Measurements from ENCODE around the gene SHROOM2.

Gene SHROOM2

DNA sequence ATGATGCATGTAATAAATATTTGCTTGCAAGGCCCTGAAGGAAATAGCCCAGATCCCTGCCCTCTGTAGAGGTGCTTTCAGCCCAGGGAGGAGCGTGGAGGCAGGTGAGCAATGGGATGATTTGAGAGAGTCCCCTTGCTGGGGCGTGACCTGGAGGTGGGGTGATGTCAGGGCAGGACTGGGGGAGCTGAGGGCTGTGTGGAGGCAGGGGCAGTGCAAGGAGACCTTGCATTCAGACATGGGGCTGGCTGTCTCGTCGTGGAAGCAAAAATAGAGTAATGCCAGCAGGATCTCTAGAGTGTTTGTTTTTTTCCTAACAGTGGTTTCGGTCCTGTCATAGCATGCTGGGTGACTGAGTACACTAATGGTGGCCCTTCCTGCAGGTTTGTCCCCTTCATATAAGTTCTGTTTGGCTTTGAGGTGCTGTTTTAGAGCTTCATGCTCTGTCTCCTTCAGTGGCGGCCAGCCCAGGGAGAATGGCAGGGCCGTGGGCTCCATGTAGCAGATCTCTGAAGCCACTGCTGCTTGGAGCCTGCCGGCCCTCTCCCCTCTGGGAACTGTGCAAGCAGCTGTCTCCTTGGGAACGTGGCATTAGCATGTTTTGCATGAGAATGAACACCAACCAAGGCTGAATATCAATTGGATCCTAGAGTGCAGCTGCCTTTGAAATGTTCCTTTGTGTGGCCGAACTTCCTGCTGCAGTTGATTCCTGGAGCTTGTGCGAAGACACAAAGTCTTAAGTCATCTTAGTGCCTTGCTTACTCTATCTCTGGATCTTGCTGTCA lies 141.7 kb downstream of the SHROOM2 start:
- DNase-seq (ENCODE audit: extremely low spot score, insufficient read length, low read depth) = no peak
- FAIRE-seq = no peak

DNA sequence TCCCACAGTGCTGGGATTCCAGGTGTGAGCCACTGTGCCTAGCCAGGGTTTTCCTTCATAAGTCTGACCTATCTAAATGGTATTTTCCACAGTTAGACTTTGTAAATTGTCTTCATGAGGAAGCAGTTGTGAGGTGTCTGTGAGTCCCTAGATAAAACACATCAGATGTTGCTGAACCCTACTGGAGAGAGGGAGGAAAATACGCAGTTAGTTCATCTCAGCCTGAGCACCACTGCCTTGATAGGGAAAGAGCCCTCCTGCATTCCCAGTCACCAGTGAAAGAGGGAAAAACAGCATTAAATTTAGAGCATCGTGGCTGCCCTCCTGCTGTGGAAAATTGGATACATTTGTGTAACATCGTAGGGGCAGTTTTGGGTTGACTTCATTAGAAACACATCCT lies 149.2 kb downstream of the SHROOM2 start:
- FAIRE-seq (no peak), DNase-seq (ENCODE audit: extremely low spot score, insufficient read length, low read depth) (no peak)

DNA sequence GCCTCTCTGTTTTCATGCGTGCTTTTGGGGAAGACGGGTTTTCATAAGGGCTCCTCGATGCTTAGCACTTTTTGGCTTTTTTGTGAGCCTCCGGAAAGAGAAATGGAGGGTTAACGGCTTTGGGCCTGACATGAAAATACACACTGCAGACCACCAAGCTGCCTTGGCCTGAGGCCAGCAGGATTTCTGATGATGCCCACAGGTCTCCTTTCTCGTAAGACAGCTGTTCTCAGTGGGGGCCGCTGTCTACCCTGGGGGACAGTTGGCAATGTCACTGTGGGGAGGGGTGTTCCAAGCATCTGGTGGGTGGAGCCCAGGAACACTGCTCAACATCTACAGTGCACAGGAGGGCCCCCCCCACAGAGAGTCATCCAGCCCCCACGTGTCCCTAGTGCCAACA lies 151.5 kb downstream of the SHROOM2 start:
- no peak for FAIRE-seq
- no peak for DNase-seq (ENCODE audit: extremely low spot score, insufficient read length, low read depth)

DNA sequence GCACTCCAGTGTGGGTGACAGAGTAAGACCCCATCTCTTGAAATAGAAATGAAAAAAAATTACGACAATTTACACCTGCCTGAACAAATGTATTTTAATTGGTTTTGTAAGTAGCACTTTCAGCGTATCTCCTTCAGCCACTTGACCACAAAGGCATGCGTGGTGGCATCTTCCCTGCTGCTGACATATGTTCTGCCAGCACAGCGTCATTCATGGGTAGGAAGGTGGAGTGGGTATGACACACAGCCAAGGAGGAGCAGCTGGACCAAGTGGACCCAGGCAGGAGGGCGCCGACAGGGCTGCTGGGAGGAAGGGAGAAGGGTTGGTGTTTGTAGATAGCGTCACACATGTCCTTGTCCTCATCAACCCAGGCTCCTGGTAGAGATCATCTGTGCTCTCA lies 152.3 kb downstream of the SHROOM2 start:
- DNase-seq (ENCODE audit: extremely low spot score, insufficient read length, low read depth) (no peak), FAIRE-seq (no peak)

DNA sequence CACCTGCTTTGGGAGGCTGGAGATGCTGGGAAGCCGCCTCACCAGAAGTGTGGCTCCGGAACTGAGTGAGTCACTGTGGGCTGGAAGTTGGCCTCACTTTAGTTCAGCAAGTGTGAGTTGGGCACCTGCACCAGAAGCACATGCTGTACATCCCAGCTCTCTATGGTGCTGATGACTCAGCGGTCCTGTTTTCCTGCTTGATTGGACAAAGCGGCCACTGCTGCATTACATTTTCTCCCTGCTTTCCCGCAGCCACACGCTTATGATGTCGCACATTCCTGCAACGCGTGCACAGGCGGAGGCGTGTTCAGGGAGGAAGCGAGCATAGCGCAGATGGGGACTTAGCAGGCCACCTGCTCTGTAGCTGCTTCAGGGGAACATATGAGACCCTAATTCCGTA lies 154.2 kb downstream of the SHROOM2 start:
- FAIRE-seq = no peak
- DNase-seq (ENCODE audit: extremely low spot score, insufficient read length, low read depth) = no peak

DNA sequence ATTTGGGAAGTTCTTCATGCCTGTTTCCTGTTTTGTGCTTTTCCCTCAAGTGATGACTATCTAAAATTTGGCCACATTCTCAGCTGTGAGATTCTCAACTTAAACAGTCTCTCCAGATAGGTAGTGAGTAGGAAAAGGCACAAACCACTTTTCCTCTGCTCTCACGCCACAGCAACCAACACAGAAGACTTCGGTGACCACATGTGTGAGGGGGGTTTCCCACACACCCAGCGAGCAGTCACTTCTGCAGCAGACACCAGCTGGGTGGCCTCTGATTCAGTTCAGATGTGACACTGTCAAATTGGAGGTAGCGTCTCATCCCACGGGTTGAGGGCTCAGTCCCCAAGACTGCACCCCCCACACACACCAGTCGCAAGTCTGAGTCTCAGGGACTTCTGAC lies 155.9 kb downstream of the SHROOM2 start:
- peak; percentile 92 for FAIRE-seq

DNA sequence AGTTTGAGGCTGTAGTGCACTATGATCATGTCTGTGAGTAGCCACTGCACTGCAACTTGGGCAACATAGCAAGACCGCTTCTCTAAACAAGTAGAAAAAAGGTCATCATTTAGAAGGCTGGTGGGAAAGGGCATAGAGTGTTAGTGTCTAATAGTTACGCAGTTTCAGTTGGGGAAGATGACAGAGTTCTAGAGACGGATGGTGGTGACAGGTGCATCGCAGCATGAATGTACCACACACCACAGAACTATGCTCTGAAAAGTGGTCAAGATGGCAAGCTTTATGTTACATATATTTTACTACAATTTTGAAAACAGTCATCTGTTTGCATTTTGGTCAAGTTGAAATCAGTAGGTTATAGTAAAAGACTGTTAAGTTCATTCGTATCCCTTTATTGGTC lies 157.2 kb downstream of the SHROOM2 start:
- no peak for DNase-seq (ENCODE audit: extremely low spot score, insufficient read length, low read depth)
- no peak for FAIRE-seq

More for the DNA sequence above, 155.9 kb downstream of the SHROOM2 start:
- peak; percentile 1 for DNase-seq (ENCODE audit: extremely low spot score, insufficient read length, low read depth)

DNA sequence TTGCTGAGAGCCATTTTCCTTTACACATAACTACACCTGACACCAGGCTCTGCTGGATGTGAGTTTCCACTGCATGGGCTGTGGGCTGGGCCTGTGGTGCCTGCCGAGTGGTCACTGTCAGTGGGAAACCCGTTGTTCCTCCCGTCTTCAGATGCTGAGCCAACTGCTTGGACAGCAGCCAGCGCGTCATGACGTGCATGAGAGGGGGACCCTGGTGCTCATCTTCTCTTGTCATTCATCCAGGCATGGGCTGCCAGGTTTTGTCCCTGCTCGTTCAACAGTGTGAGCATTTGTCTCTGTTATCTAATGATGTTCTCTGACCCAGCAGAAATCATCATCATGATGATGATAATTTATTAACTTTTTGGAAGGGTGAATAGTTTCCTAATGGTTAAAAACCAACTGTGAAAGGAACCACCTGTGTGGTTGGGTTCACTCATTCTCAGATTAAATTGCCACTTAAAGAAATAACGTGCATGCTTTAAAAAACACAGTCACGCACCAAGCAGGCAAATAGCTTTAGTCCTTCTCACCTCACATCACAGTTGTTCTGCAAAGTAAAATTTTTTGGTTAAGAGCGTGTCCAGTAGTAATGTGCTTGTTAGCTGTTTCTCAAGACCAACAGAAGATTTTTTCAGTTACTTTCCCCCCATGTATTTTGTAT lies 161.0 kb downstream of the SHROOM2 start:
- FAIRE-seq = no peak
- DNase-seq (ENCODE audit: extremely low spot score, insufficient read length, low read depth) = no peak

DNA sequence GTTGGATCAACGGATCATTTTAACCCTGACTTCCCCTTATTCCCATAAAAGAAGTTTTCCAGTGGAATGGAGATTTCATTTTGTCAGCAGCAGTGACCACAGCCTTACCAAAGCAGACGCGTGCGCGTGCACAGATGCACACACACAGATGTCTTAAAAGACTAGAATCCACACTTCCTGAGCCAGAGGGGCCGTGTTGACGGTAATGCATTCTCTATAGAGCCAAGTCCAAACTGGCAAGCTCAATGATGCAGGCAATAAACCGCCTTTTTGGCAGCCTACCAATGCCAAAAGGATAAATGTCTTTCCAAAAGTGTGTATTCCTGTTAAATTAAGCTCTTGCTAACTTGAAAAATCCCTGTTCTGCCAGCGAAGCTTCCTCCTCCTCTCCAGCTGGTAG lies 162.2 kb downstream of the SHROOM2 start:
- DNase-seq (ENCODE audit: extremely low spot score, insufficient read length, low read depth) = no peak
- FAIRE-seq = no peak

DNA sequence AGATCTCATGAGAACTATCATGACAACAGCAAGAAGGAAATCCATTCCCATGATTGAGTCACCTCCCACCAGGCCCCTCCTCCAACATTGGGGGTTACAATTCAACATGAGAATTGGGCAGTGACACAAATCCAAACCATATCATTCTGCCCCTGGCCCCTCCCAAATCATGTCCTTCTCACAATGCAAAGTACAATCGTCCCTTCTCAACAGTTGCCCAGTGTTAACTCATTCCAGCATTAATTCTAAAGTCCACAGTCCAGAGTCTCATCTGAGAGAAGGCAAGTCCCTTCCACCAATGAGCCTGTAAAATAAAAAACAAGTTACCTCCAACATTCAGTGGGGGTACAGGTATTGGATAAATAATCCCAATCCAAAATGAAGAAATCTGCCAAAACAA lies 166.1 kb downstream of the SHROOM2 start:
- no peak for DNase-seq (ENCODE audit: extremely low spot score, insufficient read length, low read depth)
- no peak for FAIRE-seq

DNA sequence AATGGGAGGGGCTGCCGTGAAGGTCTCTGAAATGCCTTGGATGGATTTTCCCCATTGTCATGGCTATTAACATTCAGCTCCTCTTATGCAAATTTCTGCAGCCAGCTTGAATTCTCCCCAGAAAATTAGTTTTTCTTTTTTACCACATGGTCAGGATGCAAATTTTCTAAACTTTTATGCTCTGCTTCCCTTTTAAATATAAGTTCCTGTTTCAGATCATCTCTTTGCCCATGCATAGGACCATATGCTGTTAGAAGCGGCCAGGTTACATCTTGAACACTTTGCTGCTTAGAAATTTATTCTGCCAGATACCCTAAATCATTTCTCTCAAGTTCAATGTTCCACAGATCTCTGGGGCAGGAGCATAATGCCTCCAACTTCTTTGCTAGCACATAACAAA lies 167.2 kb downstream of the SHROOM2 start:
- DNase-seq (ENCODE audit: extremely low spot score, insufficient read length, low read depth) (no peak), FAIRE-seq (no peak)

DNA sequence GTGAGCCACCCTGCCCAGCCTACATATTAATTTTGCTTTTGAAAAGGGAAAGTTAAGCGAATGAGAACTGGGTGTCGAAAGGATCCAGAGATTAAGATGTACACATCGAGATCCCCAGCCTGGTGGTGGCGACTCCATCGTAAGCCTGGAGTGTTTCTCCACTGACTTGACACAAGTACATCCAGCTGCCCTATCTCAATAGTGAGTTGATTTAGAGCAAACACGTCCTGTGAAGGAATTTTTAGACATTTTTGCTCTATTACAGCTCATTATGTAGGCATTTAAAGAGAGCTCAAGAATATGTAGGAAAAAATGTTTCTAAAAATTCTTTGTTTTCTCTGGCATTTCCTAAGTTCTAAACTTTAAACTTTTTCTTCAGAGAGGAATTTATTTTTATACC lies 169.3 kb downstream of the SHROOM2 start:
- no peak for FAIRE-seq
- DNase-seq (ENCODE audit: extremely low spot score, insufficient read length, low read depth) = no peak

DNA sequence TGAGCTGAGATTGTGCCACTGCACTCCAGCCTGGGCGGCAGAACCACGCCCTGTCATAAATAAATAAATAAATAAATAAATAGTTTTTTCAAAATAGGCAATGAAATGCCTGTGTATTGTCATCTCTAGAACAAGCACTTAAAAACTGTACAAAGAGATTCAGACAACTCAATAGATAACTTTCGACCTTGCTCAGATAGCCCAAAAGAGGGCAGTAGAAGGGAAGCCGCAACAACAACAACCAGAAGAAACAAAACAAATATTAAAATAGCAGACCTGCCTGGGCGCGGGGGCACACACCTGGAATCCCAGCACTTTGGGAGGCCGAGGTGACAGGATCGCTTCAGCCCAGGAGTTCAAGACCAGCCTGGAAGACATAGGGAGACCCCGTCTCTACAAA lies 171.5 kb downstream of the SHROOM2 start:
- DNase-seq (ENCODE audit: extremely low spot score, insufficient read length, low read depth) = no peak
- no peak for FAIRE-seq

DNA sequence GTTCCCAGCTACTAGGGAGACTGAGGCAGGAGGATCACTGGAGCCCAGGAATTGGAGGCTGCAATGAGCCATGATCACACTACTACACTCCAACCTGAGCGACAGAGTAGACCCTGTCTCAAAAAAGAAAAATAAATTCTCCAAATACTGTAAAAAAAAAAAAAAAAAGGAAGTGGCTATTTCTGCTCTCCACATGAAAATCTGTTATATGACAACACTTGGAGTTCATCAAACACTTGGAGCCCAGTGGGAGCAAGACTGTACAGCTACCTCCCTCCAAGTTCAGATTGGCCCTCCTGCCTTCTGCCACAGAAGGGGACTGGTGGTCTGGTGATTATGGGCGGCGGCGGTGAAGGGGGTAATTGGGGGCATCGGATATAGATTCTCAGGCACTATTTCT lies 172.0 kb downstream of the SHROOM2 start:
- no peak for DNase-seq (ENCODE audit: extremely low spot score, insufficient read length, low read depth)
- FAIRE-seq = no peak

DNA sequence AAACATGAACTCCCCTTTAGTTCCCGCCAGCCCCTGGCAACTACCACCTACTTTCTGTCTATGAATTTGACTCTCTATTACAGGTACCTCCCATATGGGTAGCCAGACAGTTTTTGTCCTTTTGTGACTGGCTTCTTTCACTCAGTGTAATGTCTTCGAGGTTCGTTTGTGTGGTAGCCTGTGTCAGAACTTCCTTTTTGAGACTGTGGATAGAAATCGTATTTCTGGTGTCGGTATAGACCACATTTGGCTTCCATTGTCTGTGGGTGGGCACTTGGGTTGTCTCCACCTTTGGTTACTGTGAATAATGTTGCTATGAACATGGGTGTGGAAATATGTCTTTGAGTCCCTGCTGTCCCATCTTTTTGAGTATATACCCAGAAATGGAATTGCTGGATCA lies 175.5 kb downstream of the SHROOM2 start:
- FAIRE-seq = no peak
- DNase-seq (ENCODE audit: extremely low spot score, insufficient read length, low read depth) = no peak

DNA sequence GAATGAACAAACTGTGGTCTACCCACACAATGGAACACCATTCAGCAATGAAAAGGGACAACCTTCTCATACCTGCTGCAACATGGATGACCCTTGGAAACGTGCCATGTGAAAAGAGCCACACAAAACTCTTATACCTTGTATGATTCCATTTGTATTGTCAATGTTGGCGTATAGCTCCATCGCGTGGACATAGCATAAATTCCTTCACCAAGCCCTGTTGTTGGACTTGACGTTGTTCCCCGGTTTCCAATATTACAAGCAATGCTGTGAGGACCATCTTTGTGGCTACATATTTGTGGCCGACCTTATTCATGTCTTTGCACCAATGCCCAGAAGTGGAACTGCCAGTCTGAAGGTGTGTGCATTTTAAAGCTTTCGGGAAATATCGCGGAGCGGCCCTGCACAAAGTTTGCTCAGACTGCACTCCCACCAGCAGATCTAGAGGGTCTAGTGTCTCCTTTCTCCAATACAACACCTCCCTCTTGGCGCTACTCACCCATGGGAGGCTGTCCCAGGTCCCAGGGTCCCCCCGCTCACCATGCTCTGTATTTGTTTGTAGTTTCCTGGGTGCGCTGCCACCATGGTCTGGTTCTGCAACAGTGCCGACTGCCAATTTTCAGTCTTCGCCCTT lies 180.7 kb downstream of the SHROOM2 start, which contains the start of gene CLDN34:
Gene CLDN34, plus strand, starts transcription at position 584 of the 634 bp plus-strand sequence. Its CDS starts 0 bp downstream, at position 584.
- DNase-seq (ENCODE audit: extremely low spot score, insufficient read length, low read depth) (no peak), FAIRE-seq (no peak)

DNA sequence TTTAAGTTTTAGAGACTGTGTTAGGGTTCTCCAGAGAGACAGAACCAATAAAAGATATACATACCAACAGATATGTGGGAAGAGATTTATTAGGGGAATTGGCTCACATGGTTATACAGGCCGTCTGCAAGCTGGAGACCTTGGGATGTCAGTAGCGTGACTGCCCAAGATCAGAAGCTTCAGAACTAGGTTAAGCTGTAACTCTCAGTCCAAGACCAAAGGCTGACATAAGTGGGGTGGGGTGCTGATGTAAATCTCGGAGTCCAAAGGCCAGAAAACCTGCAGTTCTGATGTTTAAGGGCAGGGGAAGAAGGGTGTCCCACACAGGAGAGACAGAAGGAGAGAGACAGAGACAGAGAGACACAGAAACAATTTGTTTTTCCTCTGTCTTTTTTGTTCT lies 191.4 kb downstream of the SHROOM2 start:
- DNase-seq (ENCODE audit: extremely low spot score, insufficient read length, low read depth) (no peak), FAIRE-seq (no peak)

DNA sequence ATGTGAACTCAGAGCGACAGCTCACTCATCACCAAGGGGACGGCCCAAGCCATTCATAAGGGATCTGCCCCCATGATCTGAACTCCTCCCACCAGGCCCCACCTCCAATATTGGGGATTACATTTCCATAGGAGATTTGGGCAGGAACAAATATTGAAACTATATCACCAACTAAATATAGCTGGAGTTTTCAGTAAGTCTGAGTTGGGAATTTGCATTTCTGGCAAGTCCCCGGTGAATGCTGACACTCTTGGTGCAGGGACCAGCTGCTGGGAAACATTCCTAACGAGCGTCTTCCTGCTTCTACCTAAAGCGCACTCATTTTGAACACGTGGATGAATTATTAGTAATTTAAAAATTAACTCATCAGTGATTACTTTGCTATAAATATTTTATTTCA lies 194.2 kb downstream of the SHROOM2 start:
- FAIRE-seq (no peak), DNase-seq (ENCODE audit: extremely low spot score, insufficient read length, low read depth) (no peak)

DNA sequence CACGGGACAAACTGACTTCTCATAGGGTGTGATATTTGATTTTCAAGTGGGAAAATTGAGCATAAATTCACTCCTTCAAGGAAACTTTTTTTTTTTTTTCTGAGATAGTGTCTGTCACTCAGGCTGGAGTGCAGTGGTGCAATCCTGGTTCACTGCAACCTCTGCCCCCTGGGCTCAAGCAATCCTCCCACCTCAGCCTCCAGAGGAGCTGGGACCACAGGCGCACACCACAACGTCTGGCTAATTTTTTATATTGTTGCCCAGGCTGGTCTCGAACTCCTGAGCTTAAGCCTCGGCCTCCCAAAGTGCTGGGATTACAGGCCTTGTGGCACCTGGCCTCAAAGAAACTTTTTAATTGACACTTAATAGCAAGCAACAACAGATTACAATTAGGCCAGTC lies 194.7 kb downstream of the SHROOM2 start:
- FAIRE-seq = no peak
- no peak for DNase-seq (ENCODE audit: extremely low spot score, insufficient read length, low read depth)

DNA sequence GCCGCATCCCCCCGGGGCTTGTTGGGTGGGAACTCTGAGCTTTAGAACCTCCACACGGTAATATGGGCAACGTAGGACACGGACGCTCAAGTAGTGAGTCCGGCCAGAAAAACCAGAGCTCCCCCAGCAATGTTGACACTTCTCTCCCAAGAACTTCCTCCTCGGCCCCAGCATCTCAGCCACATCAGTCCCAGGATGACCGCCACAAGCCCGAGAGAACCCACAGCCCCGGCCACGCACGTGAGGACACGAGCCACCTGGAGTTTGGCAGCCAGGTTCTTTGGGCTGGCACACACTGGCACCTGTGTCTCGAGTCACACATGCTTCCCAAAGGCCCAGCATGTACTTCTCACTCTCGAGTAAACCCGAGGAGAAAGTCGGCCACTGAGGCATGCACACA lies 197.2 kb downstream of the SHROOM2 start:
- no peak for DNase-seq (ENCODE audit: extremely low spot score, insufficient read length, low read depth)
- FAIRE-seq = no peak

DNA sequence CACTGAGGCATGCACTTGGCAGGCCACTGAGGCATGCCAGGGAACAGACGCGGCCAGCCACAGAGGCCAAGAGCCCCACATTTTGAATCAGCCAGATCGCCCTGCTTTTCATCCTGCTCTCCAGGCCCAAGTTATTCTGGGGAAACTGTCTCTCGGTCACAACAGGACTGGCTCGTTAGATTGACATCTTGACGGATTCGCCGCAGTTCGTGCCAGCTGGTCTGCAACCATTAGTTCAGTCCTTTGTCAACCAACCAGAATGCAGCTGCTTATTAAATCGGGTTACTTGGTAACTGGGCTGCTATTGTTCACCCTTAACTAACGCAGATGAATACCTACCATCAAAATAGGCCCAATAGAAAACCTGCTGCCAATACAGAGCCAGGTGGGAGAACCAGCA lies 197.6 kb downstream of the SHROOM2 start:
- FAIRE-seq (no peak), DNase-seq (ENCODE audit: extremely low spot score, insufficient read length, low read depth) (no peak)
